HG02970 (cell line): ENCODE data around the gene SLIT1.

Source experiments
- ATAC-seq: cut with Tn5 transposase; IDR thresholded peaks from one replicate; pipeline ENCODE4 v1.9.1; 2021; ENCODE audit warnings: mild to moderate bottlenecking, moderate library complexity, moderate number of reproducible peaks; ENCODE audit not compliant: unreplicated experiment, low FRiP score

Gene SLIT1

DNA sequence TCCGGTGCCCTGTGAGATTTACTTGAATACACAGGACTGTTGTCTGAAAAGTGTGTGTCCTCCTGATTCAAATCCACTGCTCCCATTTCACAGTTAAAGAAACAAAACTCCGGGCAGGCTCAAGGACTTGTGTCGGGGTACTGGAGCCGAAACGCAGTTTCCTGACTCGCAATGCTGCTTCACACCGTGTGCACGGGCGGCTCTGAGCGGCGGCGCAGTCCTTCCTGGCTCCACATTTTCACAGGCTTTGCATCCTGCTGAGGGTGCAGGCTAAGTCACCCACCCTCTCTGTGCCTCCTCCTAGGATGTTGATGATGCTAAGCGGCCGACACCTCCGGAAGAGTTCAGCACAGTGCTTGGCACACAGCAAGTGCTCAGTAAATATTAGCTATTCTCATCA is 65.4 kb downstream of the SLIT1 start:
- ATAC-seq, result no peak

- ATAC-seq, result no peak
Measured at GRCh38 chr10:97119058-97119745, 66.6 kb downstream of the SLIT1 start.

DNA sequence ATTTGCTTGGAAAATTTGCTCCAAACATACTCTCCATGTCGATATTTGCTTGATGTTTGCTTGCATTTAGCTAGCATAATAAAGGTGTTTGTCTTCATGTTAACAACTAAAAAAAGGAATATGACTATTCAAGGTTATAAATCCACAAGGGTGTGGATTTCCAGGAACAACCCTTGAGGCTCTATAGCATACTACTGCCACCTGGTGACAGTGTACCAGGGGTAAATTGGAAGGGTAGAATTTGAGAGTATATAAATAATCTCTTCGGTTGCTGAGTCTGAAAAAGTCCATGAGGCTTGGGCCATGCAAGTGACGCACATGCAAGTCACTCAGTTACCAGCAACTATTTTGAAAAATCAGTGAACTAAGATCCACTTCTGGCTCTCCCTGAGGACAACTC is 68.4 kb downstream of the SLIT1 start:
- no peak for ATAC-seq

DNA sequence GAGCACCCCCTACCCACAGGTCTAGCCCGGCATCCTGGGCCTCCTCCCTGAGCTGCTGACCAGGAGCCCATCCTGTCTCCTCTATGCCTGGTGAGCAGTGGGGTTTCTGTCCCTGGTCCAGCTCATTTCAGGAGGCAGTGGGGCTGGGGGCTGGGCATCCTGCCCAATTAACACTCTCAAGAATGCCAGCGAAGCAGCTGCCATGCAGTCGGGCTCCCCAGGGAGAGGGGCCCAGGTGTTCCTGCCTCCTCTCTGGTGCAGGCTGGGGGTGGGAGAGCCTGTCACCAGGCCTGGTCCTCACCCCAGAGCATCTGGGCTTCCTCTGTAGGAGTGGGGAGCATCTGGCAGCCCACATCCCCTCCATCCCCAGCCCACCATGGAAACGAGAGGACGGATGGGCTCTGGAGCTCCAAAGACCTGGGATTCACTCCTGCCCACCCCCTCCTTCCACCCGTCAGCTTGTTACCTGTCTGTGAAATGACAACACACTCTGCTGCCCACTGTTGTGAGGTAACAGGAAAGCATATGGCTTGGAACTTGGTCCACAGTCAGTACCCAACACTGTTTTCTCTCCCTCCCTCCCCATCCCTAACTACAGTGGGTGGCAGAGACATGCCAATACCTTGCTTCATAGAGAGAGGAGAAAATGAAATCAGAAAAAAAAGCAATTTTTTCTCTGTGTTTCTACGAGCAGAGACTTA is 69.1 kb downstream of the SLIT1 start:
- ATAC-seq, result no peak

GRCh38 chr10:97115846-97116245 is 69.9 kb downstream of the SLIT1 start:
- no peak for ATAC-seq

DNA sequence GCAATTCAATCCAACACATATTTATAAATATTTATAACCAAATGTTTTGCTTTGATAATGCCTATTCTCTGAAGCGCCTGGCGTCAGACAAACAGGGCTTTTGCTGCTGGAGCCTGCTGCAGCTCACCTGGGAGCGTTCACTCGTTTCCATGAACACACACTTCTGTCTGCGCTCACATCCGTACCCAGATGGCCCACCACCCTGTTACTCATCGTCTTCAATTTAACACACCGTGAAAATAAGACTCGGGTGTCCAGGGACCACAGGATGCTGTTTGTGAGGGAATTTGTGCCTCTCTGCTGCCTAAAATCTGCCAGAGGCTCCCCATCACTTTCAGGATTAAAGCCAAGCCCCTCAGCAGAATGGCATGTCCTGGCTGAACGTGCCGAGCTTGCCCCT is 74.1 kb downstream of the SLIT1 start:
- ATAC-seq, result no peak

- ATAC-seq, result no peak
Measured at GRCh38 chr10:97109547-97109946, 76.2 kb downstream of the SLIT1 start.

GRCh38 chr10:97107551-97107950 is 78.2 kb downstream of the SLIT1 start:
- ATAC-seq, result no peak

GRCh38 chr10:97106207-97106606 is 79.6 kb downstream of the SLIT1 start:
- ATAC-seq, result no peak

DNA sequence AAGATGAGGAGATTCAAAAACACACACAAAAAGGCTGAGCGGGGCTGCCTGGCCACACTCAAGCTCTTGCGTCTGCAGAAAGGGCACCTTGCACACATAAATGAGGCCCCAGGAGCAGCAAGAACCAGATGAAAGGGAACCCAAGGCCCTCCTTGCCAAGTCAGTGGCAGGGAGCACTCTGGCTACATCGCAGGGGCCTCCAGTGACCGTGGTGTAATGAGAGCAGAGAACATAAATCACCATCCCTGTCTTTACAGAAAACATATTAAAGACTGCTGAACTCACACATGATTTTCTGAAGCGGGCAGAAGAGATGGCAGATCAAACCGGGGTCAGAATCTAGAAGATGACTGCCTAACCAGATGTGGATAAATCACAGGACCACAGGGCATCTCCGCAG is 80.5 kb downstream of the SLIT1 start:
- no peak for ATAC-seq

DNA sequence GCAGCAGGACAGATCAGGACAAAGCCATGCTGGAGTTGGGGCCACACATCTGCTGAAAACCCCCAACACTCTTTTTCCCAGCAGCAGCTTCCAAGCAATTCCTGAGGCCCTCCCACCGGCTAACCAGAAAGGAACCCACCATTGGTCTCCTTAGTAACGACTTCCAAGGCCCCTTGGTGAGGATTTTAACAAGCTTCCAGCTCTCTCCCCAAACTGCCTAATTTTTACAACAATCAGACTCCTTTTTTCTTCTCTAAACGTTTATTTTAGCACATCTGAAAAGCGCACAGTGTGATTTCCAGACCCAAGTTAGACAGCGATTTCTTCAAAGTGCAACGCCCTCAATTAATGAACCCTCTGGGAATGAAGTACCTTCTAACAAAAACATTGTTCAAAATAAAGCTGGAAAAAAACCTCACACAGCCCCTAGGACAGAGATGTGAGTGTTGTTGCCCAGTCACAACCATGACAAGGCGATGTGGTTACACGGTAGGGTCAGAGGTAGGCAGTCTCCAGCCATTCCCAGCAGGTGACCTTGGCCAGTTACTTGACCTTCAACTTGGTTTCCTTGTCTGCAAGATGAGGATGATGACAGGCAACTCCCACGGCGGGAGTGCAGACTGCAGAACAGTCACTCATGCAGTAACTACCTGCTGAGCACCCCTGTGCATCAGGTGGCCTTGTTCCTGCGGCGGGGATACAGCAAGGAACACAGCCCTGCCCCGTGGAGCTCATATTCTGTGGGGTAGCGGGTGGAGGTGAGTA is 82.3 kb downstream of the SLIT1 start:
- no peak for ATAC-seq

DNA sequence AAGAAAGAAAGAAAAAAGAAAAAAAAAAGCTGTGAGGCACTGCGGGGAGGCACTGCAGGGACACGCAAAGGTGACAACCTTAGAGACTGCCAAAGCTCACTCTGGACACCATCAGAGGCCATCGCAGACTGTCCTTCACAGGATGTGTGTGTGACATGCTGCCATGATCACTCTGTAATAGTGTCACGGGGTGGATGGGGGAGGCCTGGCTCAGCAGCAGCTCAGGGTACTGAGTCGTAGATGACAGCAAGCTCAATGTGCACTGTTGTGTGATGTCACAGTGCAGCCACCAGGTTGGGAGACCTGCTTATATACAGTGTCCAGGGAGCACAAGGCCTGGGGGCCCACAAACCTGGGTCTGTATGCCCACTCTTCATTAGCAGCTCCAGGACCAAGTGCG is 83.3 kb downstream of the SLIT1 start:
- no peak for ATAC-seq

DNA sequence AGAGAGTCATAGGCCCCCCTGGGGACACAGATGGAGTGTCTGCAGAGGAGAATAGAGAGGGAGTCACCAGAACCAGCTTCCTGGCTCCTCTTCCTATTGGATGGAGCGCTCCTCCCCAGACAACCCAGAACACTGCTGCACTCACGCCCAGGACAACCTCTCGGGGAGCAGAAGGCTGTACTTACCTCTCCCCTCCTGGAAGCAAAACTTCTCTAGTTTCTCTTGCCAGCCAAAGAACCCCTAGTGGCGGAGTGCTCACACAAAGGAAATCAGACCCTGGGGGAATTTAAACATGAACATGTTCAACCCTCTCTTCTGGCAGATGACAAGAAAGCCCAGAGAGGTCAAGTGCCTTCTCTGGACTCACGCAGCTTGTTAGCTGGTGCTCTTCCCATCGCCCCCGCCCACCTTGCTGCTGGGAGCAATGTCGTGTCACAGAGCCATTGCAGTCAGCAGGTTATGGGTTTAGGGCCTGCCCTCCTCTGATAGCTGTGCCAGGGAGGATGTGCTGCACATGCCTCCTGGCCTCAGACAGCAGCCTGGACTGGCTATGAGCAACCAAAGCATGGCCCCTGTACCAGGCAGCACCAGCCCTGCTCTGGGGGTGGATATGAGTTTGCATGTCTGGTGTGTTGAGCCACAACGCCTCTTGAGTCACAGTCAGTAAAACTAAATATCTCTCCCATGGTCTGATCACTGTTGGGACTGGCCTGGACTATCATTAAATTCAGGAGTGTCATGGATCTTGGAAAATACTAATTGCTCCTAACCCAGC is 84.4 kb downstream of the SLIT1 start:
- no peak for ATAC-seq

DNA sequence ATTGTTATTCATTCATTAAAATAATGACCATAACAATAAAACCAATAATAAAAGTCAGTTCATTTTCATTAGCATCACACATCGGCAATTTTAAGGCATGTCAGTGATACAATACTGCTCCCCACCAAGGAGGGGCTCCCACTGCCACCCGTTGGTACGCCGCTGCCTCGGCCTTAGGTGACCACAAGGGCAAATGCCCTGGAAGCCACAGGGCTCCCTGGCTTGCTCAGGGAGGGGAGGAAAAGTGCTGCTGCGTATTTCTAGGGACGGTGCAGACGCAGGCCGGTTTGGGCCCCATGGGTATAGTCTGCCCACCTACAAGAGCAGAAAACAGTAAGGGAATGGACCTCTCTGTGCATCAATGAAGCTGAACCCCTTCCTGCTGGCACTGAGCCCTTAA is 85.1 kb downstream of the SLIT1 start:
- no peak for ATAC-seq

GRCh38 chr10:97099868-97100267 is 85.9 kb downstream of the SLIT1 start:
- no peak for ATAC-seq

DNA sequence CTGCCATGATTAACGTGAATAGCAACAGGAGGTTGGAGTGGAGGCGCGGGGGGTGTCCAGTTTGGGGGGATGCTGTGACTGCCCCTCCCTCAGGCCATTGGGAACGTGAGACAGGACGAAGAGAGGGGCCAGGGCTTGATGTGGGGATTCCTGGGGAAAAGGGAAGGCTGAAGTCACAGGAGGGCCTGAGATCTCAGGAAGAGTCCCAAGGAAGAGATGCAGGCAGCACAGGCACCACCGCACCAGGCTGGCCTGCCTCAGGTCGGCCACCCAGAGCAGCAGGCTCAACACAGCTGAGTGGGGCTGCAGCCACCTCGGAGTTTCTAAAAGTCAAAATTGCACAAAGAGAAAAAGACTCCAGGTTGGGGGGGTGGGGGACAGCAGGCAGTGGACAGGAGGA is 86.7 kb downstream of the SLIT1 start:
- ATAC-seq, result no peak

DNA sequence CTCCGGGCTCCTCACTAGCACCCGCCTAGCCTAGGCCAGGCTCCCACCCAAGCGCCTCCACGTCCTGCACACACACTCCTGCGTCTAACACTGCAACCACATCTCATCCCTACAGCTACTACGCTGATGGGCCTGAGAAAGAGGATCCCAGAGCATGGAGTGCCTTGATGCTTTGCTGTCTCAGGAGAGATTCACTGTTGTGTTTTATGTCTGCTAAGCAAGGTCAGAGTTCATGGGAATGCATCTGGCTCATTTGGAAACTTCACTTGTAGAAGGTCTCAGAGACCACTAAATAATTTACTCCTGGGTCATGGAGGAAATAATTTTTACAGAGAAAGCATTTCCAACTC is 88.7 kb downstream of the SLIT1 start:
- ATAC-seq, result no peak

- no peak for ATAC-seq
Measured at GRCh38 chr10:97096261-97097083, 89.3 kb downstream of the SLIT1 start.

- ATAC-seq, result no peak
Measured at GRCh38 chr10:97095701-97096260, 90.0 kb downstream of the SLIT1 start.

DNA sequence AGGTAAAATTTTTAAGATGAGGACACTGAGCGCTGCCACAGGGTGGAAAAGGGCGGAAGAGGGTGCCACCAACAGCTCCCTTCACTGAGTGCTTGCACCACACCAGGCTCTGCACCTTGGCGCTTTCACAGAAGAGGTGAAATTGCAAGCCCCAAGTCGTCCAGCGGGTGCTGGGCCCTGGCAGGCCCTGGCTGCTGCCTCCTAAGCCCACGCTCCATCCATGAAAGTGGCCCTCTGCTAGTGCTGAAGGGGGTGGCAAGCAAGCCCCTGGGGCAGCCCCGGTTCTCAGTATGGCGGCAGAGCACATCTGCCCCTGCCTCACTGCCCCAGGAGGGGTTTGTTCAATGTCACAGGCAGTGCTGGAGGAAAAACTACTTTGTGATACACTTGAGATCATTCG is 95.1 kb downstream of the SLIT1 start:
- no peak for ATAC-seq
